Mucosa of rectum (tissue), 2 donors: ENCODE results near the gene TPP1.
A peak's percentile ranks its signal among the peaks of the same experiment; 100 is the strongest.

ENCODE experiments used
- H3K27ac ChIP-seq, 2 donors: one replicate each; pipeline ENCODE4 v1.7.0; 2013; ENCODE audit warnings: inconsistent platforms in 2 of 2, low read depth in 2 of 2, low read length in 2 of 2
- H3K27me3 ChIP-seq, 2 donors: one replicate each; pipeline ENCODE4 v1.7.0; 2013; ENCODE audit warnings: low read length in 2 of 2; ENCODE audit not compliant: control insufficient read depth in 2 of 2, insufficient read depth in 2 of 2
- H3K36me3 ChIP-seq, 2 donors: one replicate each; pipeline ENCODE4 v1.7.0; 2013; ENCODE audit warnings: low read length in 2 of 2; ENCODE audit not compliant: control insufficient read depth in 2 of 2, insufficient read depth in 2 of 2
- H3K4me1 ChIP-seq, 2 donors: one replicate each; pipeline ENCODE4 v1.7.0; 2013; ENCODE audit warnings: low read length in 2 of 2, mild to moderate bottlenecking in 1 of 2; ENCODE audit not compliant: control insufficient read depth in 2 of 2, insufficient read depth in 2 of 2
- H3K4me3 ChIP-seq, 2 donors: one replicate each; pipeline ENCODE4 v1.7.0; 2013; ENCODE audit warnings: low read length in 2 of 2
- H3K9ac ChIP-seq, 2 donors: one replicate each; pipeline ENCODE4 v1.7.0; 2013; ENCODE audit warnings: low read length in 2 of 2, low read depth in 1 of 2, mild to moderate bottlenecking in 1 of 2
- H3K9me3 ChIP-seq, 2 donors: one replicate each; pipeline ENCODE4 v1.7.0; 2013; ENCODE audit warnings: low read length in 2 of 2; ENCODE audit not compliant: control insufficient read depth in 2 of 2
- donor health status: healthy.
- donor health status: Normal muscosa, but diverticular disease.

TPP1 gene

GRCh38 chr11:6576471-6577373, 42.5 kb downstream of the TPP1 start:
- H3K9me3 ChIP-seq: no peaks in the 10 kb centered on the region
- H3K27me3 ChIP-seq: no peaks in the 10 kb centered on the region
- H3K27ac ChIP-seq: peak overlapping the region in 1 of 2 donors; percentile 1
- no peaks in the 10 kb centered on the region for H3K36me3 ChIP-seq
- H3K4me1 ChIP-seq: no peaks in the 10 kb centered on the region
- no peak overlapping the region for H3K9ac ChIP-seq
- no peak overlapping the region for H3K4me3 ChIP-seq

GRCh38 chr11:6574816-6575715, 44.2 kb downstream of the TPP1 start:
- Histone ChIP-seq H3K27ac (no peak overlapping the region), H3K9me3 (no peaks in the 10 kb centered on the region), H3K4me3 (no peak overlapping the region), H3K36me3 (no peaks in the 10 kb centered on the region), H3K4me1 (no peaks in the 10 kb centered on the region), H3K27me3 (no peaks in the 10 kb centered on the region), H3K9ac (no peak overlapping the region)

- H3K4me3 ChIP-seq: no peak overlapping the region
- H3K4me1 ChIP-seq: no peaks in the 10 kb centered on the region
- no peaks in the 10 kb centered on the region for H3K36me3 ChIP-seq
- H3K27me3 ChIP-seq: no peaks in the 10 kb centered on the region
- H3K9ac ChIP-seq: no peak overlapping the region
- no peaks in the 10 kb centered on the region for H3K9me3 ChIP-seq
- H3K27ac ChIP-seq: no peak overlapping the region
Measured at GRCh38 chr11:6572215-6572614, 47.0 kb downstream of the TPP1 start.

- Histone ChIP-seq H3K4me1 (no peaks in the 10 kb centered on the region), H3K4me3 (no peak overlapping the region), H3K9ac (no peak overlapping the region), H3K36me3 (no peaks in the 10 kb centered on the region), H3K9me3 (no peaks in the 10 kb centered on the region), H3K27ac (no peak overlapping the region), H3K27me3 (no peaks in the 10 kb centered on the region)
Measured at GRCh38 chr11:6571434-6572008, 47.7 kb downstream of the TPP1 start.

GRCh38 chr11:6570691-6571427, 48.4 kb downstream of the TPP1 start:
- H3K27me3 ChIP-seq: no peaks in the 10 kb centered on the region
- no peak overlapping the region for H3K27ac ChIP-seq
- no peak overlapping the region for H3K4me3 ChIP-seq
- H3K9ac ChIP-seq: no peak overlapping the region
- H3K9me3 ChIP-seq: no peaks in the 10 kb centered on the region
- no peaks in the 10 kb centered on the region for H3K36me3 ChIP-seq
- no peaks in the 10 kb centered on the region for H3K4me1 ChIP-seq

- H3K36me3 ChIP-seq: no peaks in the 10 kb centered on the region
- H3K4me3 ChIP-seq: no peak overlapping the region
- H3K27me3 ChIP-seq: no peaks in the 10 kb centered on the region
Measured at GRCh38 chr11:6569706-6570105, 49.5 kb downstream of the TPP1 start.

GRCh38 chr11:6568191-6568918, 50.9 kb downstream of the TPP1 start:
- Histone ChIP-seq H3K27me3 (no peaks in the 10 kb centered on the region), H3K9ac (no peak overlapping the region), H3K9me3 (no peaks in the 10 kb centered on the region), H3K4me3 (no peak overlapping the region), H3K36me3 (no peaks in the 10 kb centered on the region), H3K4me1 (no peaks in the 10 kb centered on the region), H3K27ac (no peak overlapping the region)

More at GRCh38 chr11:6569706-6570105, 49.5 kb downstream of the TPP1 start:
- H3K27ac ChIP-seq: no peak overlapping the region
- H3K4me1 ChIP-seq: no peaks in the 10 kb centered on the region
- H3K9ac ChIP-seq: no peak overlapping the region
- H3K9me3 ChIP-seq: no peaks in the 10 kb centered on the region

GRCh38 chr11:6567371-6567745, 51.9 kb downstream of the TPP1 start:
- no peaks in the 10 kb centered on the region for H3K36me3 ChIP-seq
- no peak overlapping the region for H3K27ac ChIP-seq
- H3K9me3 ChIP-seq: no peaks in the 10 kb centered on the region
- no peaks in the 10 kb centered on the region for H3K27me3 ChIP-seq
- H3K4me3 ChIP-seq: no peak overlapping the region
- no peak overlapping the region for H3K9ac ChIP-seq
- H3K4me1 ChIP-seq: no peaks in the 10 kb centered on the region

- H3K4me1 ChIP-seq: no peaks in the 10 kb centered on the region
- no peak overlapping the region for H3K27ac ChIP-seq
- no peaks in the 10 kb centered on the region for H3K27me3 ChIP-seq
- H3K9me3 ChIP-seq: no peaks in the 10 kb centered on the region
- H3K9ac ChIP-seq: no peak overlapping the region
- no peak overlapping the region for H3K4me3 ChIP-seq
- H3K36me3 ChIP-seq: no peaks in the 10 kb centered on the region
Measured at GRCh38 chr11:6566704-6567370, 52.4 kb downstream of the TPP1 start.
